Ovary (tissue), 9 donors: Measurements from ENCODE around the gene SERPINB13. TPM values are rescaled to one million over a fixed set of nuclear protein-coding genes. Genes with fewer than 3 reads are reported as not detected.

ENCODE experiments used
- DNase-seq, 5 donors: peaks; one replicate each; pipeline ENCODE4 v3.0.0-alpha.2; 2019 to 2020
- H3K27ac ChIP-seq, 2 donors: fragments of 200-600 bp; one replicate each; pipeline versions ENCODE4 v1.5.1 to v1.8.0; 2019 to 2022
- H3K27me3 ChIP-seq: fragments of 200-600 bp; one replicate; pipeline ENCODE4 v1.8.0; 2022
- H3K36me3 ChIP-seq: fragments of 200-600 bp; sonication (generic); one replicate; pipeline ENCODE4 v1.5.1; 2019
- H3K4me1 ChIP-seq: one replicate; pipeline ENCODE4 v1.8.1; 2013; ENCODE audit warnings: mild to moderate bottlenecking, moderate library complexity; ENCODE audit not compliant: insufficient read depth
- H3K4me3 ChIP-seq: fragments of 200-600 bp; sonication (generic); one replicate; pipeline ENCODE4 v1.5.1; 2017
- H3K9me3 ChIP-seq, 2 donors: fragments of 200-600 bp in 1 of 2; sonication (generic) in 1 of 2; one replicate each; pipeline versions ENCODE4 v1.5.1 to v1.8.1; 2013 to 2019; ENCODE audit warnings: mild to moderate bottlenecking in 1 of 2, moderate library complexity in 1 of 2
- EP300 ChIP-seq: sonication (generic); formaldehyde crosslinking; IDR thresholded peaks from one replicate; pipeline ENCODE4 v1.6.1; 2017; ENCODE audit warnings: antibody characterized with exemption
- POLR2A ChIP-seq: fragments of 450-650 bp; IDR thresholded peaks from one replicate; pipeline ENCODE4 v1.6.1; 2017; ENCODE audit warnings: antibody characterized with exemption, mild to moderate bottlenecking, moderate library complexity
- whole genome bisulfite sequencing, 3 donors: extraction: QIAGEN DNeasy Blood & Tissue Kit in 1 of 3; methylation state at CpG; one replicate each; pipeline versions ENCODE4 v1.1.5 to v1.1.7; 2013 to 2017; 5-methylcytosine and 5-hydroxymethylcytosine counted together
- intact Hi-C, 4 donors: fragments of 100-400 bp; cut with DNase I; formaldehyde crosslinking; loops; one replicate each; pipeline versions ENCODE4 v1.11.0 to v1.15.1; 2022 to 2023
- polyA plus RNA-seq, 2 donors: library from polyadenylated mRNA; stranded (reverse); fragments of 200-250 nt in 1 of 2; fragments of 350-450 nt in 1 of 2; fragmentation: Illumina TruSeq in 1 of 2; extraction: RNeasy Lipid Tissue Mini Kit (QIAGEN cat#74804) in 1 of 2; gene quantifications; one replicate each; pipeline ENCODE4 v1.2.3, GENCODE V29; 2013 to 2014
- total RNA-seq, 7 donors: library from RNA; depleted of rRNA in 2 of 7; stranded (reverse); fragments of >200 nt in 2 of 7; fragmentation: NEBNext Ultra II Directional in 3 of 7; extraction: Animal tissue kit (Norgen Biotek cat#: 25700) in 3 of 7; gene quantifications; one replicate each; pipeline versions ENCODE4 v1.1.0 to v1.2.4, GENCODE V29; 2016 to 2023
- TF ChIP-seq, protein P1 (sequence below), 3 donors: fragments of 450-650 bp in 2 of 3; fragments of 200-600 bp in 1 of 3; IDR thresholded peaks; one replicate each; pipeline versions ENCODE4 v1.5.1 to v1.8.0; 2016 to 2022; ENCODE audit warnings: antibody characterized with exemption in 3 of 3, mild to moderate bottlenecking in 1 of 3
- donor health status: DM: no; HTN: no; CAD: no; lungs with moderate emphysema.
- donor health status: DM: no; HTN: no; CAD: no.
- donor health status: Bipolar disorder and iron deficiency.
- donor health status: DM: yes; HTN: yes; CAD: no.
- donor health status: DM: no; HTN: no; CAD: no.
- donor health status: DM: yes; HTN: yes; CAD: no.

Gene SERPINB13
- total and polyA plus RNA-seq, 9 donors, result 0.46 TPM; not detected in 8

- intact Hi-C loops, result loop anchor here in 1 of 4 donors (10.0 kb wide), 1 partner anchor 65 kb away; no protein-coding TSS in a partner anchor
- H3K9me3 ChIP-seq, result no peaks in the 10 kb centered on the region
- no peak overlapping the region for H3K4me3 ChIP-seq
- TF ChIP-seq EP300 (no peak), POLR2A (no peak)
- TF ChIP-seq, protein P1, sequence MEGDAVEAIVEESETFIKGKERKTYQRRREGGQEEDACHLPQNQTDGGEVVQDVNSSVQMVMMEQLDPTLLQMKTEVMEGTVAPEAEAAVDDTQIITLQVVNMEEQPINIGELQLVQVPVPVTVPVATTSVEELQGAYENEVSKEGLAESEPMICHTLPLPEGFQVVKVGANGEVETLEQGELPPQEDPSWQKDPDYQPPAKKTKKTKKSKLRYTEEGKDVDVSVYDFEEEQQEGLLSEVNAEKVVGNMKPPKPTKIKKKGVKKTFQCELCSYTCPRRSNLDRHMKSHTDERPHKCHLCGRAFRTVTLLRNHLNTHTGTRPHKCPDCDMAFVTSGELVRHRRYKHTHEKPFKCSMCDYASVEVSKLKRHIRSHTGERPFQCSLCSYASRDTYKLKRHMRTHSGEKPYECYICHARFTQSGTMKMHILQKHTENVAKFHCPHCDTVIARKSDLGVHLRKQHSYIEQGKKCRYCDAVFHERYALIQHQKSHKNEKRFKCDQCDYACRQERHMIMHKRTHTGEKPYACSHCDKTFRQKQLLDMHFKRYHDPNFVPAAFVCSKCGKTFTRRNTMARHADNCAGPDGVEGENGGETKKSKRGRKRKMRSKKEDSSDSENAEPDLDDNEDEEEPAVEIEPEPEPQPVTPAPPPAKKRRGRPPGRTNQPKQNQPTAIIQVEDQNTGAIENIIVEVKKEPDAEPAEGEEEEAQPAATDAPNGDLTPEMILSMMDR (IDR thresholded peaks at IDR 0.05), result no peak
- no peak overlapping the region for H3K27ac ChIP-seq
- no peaks in the 10 kb centered on the region for H3K27me3 ChIP-seq
- H3K36me3 ChIP-seq, result no peaks in the 10 kb centered on the region
- 38 to 82% (median 65%) methylated on average over 2 of the region's 2 CpGs for WGBS, 3 donors
- DNase-seq, result no peak
- H3K4me1 ChIP-seq, result no peaks in the 10 kb centered on the region
Measured at GRCh38 chr18:63579616-63580015, 7.5 kb upstream of the SERPINB13 start.

GRCh38 chr18:63585988-63586387 is 1.2 kb upstream of the SERPINB13 start:
- H3K4me3 ChIP-seq, result no peak overlapping the region
- H3K4me1 ChIP-seq, result no peaks in the 10 kb centered on the region
- TF ChIP-seq EP300 (no peak), POLR2A (no peak)
- TF ChIP-seq, protein P1 (IDR thresholded peaks at IDR 0.05), result no peak
- intact Hi-C loops, result no loop called here
- no peaks in the 10 kb centered on the region for H3K27me3 ChIP-seq
- WGBS, 3 donors, result 87 to 89% (median 88%) methylated on average over 4 of the region's 4 CpGs
- no peaks in the 10 kb centered on the region for H3K9me3 ChIP-seq
- no peak overlapping the region for H3K27ac ChIP-seq
- no peaks in the 10 kb centered on the region for H3K36me3 ChIP-seq
- no peak for DNase-seq

DNA sequence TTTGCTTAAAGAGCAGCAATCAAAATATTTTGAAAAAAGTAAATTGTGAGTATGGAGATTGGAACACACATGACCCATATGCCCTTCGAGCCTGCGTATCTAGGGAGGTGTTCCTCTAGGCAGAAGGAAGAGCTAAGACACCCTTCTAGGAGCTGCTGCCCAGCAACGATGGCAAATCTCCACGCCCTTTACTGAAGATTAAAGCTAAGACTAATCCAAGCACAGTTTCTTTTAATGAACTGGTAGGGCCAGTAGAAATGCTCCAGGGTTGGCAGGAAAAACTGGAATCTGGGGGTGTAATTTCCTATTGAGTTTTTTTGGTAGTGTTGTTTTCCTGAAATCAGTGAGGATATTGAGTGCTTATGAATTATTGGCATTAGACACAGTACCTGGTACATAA is 712 bp upstream of the SERPINB13 start:
- no peak overlapping the region for H3K4me3 ChIP-seq
- WGBS, 3 donors, result 50 to 69% (median 53%) methylated on average over 4 of the region's 4 CpGs
- intact Hi-C loops, result no loop called here

GRCh38 chr18:63588909-63589308 is 1.8 kb downstream of the SERPINB13 start:
- WGBS, 3 donors, result 62 to 89% (median 75%) methylated on average over 5 of the region's 5 CpGs
- Histone ChIP-seq H3K4me1 (no peaks in the 10 kb centered on the region), H3K9me3 (no peaks in the 10 kb centered on the region), H3K4me3 (no peak overlapping the region), H3K27me3 (no peaks in the 10 kb centered on the region), H3K27ac (no peak overlapping the region), H3K36me3 (no peaks in the 10 kb centered on the region)
- DNase-seq, result no peak
- TF ChIP-seq POLR2A, result no peak
- TF ChIP-seq, protein P1 (IDR thresholded peaks at IDR 0.05), result no peak
- TF ChIP-seq EP300, result no peak
- intact Hi-C loops, result no loop called here

More for the DNA sequence above, 712 bp upstream of the SERPINB13 start:
- Histone ChIP-seq H3K27me3 (no peaks in the 10 kb centered on the region), H3K9me3 (no peaks in the 10 kb centered on the region), H3K36me3 (no peaks in the 10 kb centered on the region), H3K27ac (no peak overlapping the region), H3K4me1 (no peaks in the 10 kb centered on the region)
- TF ChIP-seq EP300 (no peak), POLR2A (no peak)
- TF ChIP-seq, protein P1 (IDR thresholded peaks at IDR 0.05), result no peak
- no peak for DNase-seq
